K562 (cell line): ENCODE results near the gene MYL9. TPM values are rescaled to one million over a fixed set of nuclear protein-coding genes. Genes with fewer than 3 reads are reported as not detected.

ENCODE experiments used
- ATAC-seq: fragments of 200-7000 bp; cut with Tn5 transposase; 3 replicates; pipeline ENCODE4 v1.9.1; 2020; ENCODE audit warnings: moderate library complexity
- BruUV-seq: library from RNA; stranded (reverse); fragments of 400-500 nt; replicated peaks from 2 replicates; lab custom pipeline; 2021; lab: Mats Ljungman, UMichigan
- CTCF ChIA-PET: fragments of 300-600 bp; formaldehyde crosslinking; extraction: SDS; loops from one replicate; lab custom pipeline; 2021; ENCODE audit warnings: low intra/inter-chr PET ratio; lab: Yijun Ruan, JAX
- POLR2A ChIA-PET: fragments of 300-600, 350-650 bp; sonication (Branson Sonifier 250); formaldehyde crosslinking; extraction: SDS; loops from one replicate; lab custom pipeline; 2021; ENCODE audit warnings: antibody characterized with exemption, inconsistent platforms; lab: Yijun Ruan, JAX
- DNase-seq, 4 experiments: peaks; one replicate each; pipeline versions ENCODE4 v3.0.0 to v3.0.0-alpha.2; 2011 to 2018; ENCODE audit warnings: low spot score in 3 of 4, mixed read lengths in 3 of 4; ENCODE audit errors: extremely low read depth in 1 of 4
- FAIRE-seq: peaks from 2 replicates; lab custom pipeline; 2011; peaks lifted over from hg19 to GRCh38; lab: Jason Lieb, UNC
- H2AFZ ChIP-seq: 2 replicates; pipeline ENCODE4 v1.6.0; 2011; ENCODE audit warnings: low read depth, low read length, control low read depth, inconsistent platforms
- H3K27ac ChIP-seq: fragments of 200-600 bp; 3 replicates; pipeline ENCODE4 v1.8.0; 2011; ENCODE audit warnings: low read depth, mild to moderate bottlenecking, control low read depth, inconsistent platforms, low read length, moderate library complexity, mixed read lengths; ENCODE audit errors: extremely low read depth
- H3K27me3 ChIP-seq, 2 experiments: fragments of 300-600 bp in 1 of 2; 2 replicates in 1 of 2; 3 replicates in 1 of 2; pipeline versions ENCODE4 v1.6.0 to v1.8.0; 2011; ENCODE audit warnings: inconsistent platforms in 2 of 2, low read length in 2 of 2, mild to moderate bottlenecking in 1 of 2, mixed read lengths in 1 of 2, moderate library complexity in 1 of 2; ENCODE audit not compliant: control insufficient read depth in 2 of 2, insufficient read depth in 2 of 2
- H3K36me3 ChIP-seq: fragments of 300-600 bp; 3 replicates; pipeline ENCODE4 v1.8.0; 2011; ENCODE audit warnings: mild to moderate bottlenecking, low read length, inconsistent platforms; ENCODE audit not compliant: control insufficient read depth, insufficient read depth
- H3K4me1 ChIP-seq, 2 experiments: fragments of 200-600 bp in 1 of 2; replicated peaks in 1 of 2; 2 replicates in 1 of 2; 3 replicates in 1 of 2; pipeline versions ENCODE4 v1.5.1 to v1.8.0; 2011; ENCODE audit warnings: inconsistent platforms in 2 of 2, low read length in 2 of 2, mild to moderate bottlenecking in 1 of 2, mixed read lengths in 1 of 2, moderate library complexity in 1 of 2; ENCODE audit not compliant: control insufficient read depth in 2 of 2, insufficient read depth in 2 of 2
- H3K4me2 ChIP-seq: 2 replicates; pipeline ENCODE4 v1.6.1; 2011; ENCODE audit warnings: low read length, control low read depth, inconsistent platforms, mixed read lengths; ENCODE audit not compliant: insufficient read depth
- H3K4me3 ChIP-seq: fragments of 200-600 bp; sonication (generic), shearing (Covaris generic); 2 replicates; pipeline ENCODE4 v1.5.1; 2016; ENCODE audit warnings: control low read depth, inconsistent platforms
- H3K79me2 ChIP-seq: fragments of 200-600 bp; 3 replicates; pipeline ENCODE4 v1.8.0; 2011; ENCODE audit warnings: low read length, inconsistent platforms; ENCODE audit not compliant: control insufficient read depth, insufficient read depth
- H3K9ac ChIP-seq, 2 experiments: 2 replicates each; pipeline versions ENCODE4 v1.6.0 to v1.6.1; 2011; ENCODE audit warnings: low read depth in 2 of 2, low read length in 2 of 2, control low read depth in 1 of 2, inconsistent platforms in 1 of 2, mild to moderate bottlenecking in 1 of 2, mixed read lengths in 1 of 2; ENCODE audit not compliant: insufficient read depth in 1 of 2
- H3K9me1 ChIP-seq: one replicate; pipeline ENCODE4 v1.6.0; 2011; ENCODE audit warnings: inconsistent platforms, mild to moderate bottlenecking, low read length, moderate library complexity; ENCODE audit not compliant: control insufficient read depth, insufficient read depth
- H3K9me3 ChIP-seq: replicated peaks from 2 replicates; pipeline ENCODE4 v1.5.1; 2011; ENCODE audit warnings: low read depth, low read length, inconsistent platforms; ENCODE audit not compliant: control insufficient read depth, insufficient read depth
- H4K20me1 ChIP-seq: replicated peaks from 2 replicates; pipeline ENCODE4 v1.6.1; 2011; ENCODE audit warnings: low read length, inconsistent platforms, mixed read lengths; ENCODE audit not compliant: control insufficient read depth, insufficient read depth
- FOXK2 ChIP-seq, 2 experiments: fragments of 450-650 bp; IDR thresholded peaks in 1 of 2; conservative IDR thresholded peaks in 1 of 2; 2 replicates each; pipeline ENCODE4 v1.6.1; 2016; ENCODE audit warnings: low read depth in 2 of 2, mild to moderate bottlenecking in 1 of 2
- MNT ChIP-seq, 2 experiments: fragments of 450-650 bp; conservative IDR thresholded peaks; 2 replicates each; pipeline ENCODE4 v1.6.1; 2017; ENCODE audit warnings: mild to moderate bottlenecking in 2 of 2, moderate library complexity in 2 of 2
- NFIC ChIP-seq: fragments of 450-650 bp; IDR thresholded peaks from 2 replicates; pipeline ENCODE4 v1.6.1; 2017; ENCODE audit warnings: mild to moderate bottlenecking, inconsistent platforms
- XRCC3 ChIP-seq: fragments of 450-650 bp; IDR thresholded peaks from 2 replicates; pipeline ENCODE4 v1.6.1; 2017; ENCODE audit warnings: mild to moderate bottlenecking, moderate library complexity
- ZBTB2 ChIP-seq: fragments of 450-650 bp; IDR thresholded peaks from 2 replicates; pipeline ENCODE4 v1.6.1; 2016; ENCODE audit warnings: antibody characterized with exemption
- ZNF830 ChIP-seq: fragments of 250-450 bp; sonication (Bioruptor Pico); IDR thresholded peaks from 2 replicates; pipeline ENCODE4 v1.5.0; 2021; ENCODE audit warnings: mild to moderate bottlenecking
- WGBS: fragments of 100-300 bp; shearing (Covaris generic); methylation state at CpG from one replicate; pipeline ENCODE4 v1.1.6; 2016; ENCODE audit warnings: low coverage, mixed read lengths; ENCODE audit not compliant: insufficient coverage; ENCODE audit errors: missing lambda C conversion rate; 5-methylcytosine and 5-hydroxymethylcytosine counted together
- in situ Hi-C: fragments of 300-500 bp; cut with MboI; formaldehyde crosslinking; loops from 4 replicates; pipeline ENCODE4 v1.15.0; 2018; ENCODE audit warnings: inconsistent platforms, mixed read lengths
- intact Hi-C: fragments of 100-400 bp; cut with micrococcal nuclease; formaldehyde crosslinking; loops from 2 replicates; pipeline ENCODE4 v1.14.2; 2022
- polyA plus RNA-seq, 8 experiments: library from polyadenylated mRNA; depleted of rRNA in 4 of 8; stranded (reverse) in 5 of 8; unstranded in 3 of 8; fragments of >200 nt; fragmentation: Nextera tagmentation in 2 of 8; fragmentation: Illumina TruSeq in 1 of 8; extraction: Ambion mirVana in 2 of 8; extraction: Trizol in 1 of 8; gene quantifications; 2 replicates each; pipeline versions ENCODE4 v1.2.1 to v1.2.3, GENCODE V29; 2011 to 2014; ENCODE audit warnings: inconsistent platforms in 1 of 8, missing spikeins in 1 of 8
- total RNA-seq, 7 experiments: library from RNA; depleted of rRNA in 6 of 7; stranded (reverse); fragments of >200 nt in 6 of 7; fragmentation: Illumina TruSeq in 2 of 7; extraction: Trizol in 2 of 7; gene quantifications; 2 replicates each; pipeline versions ENCODE4 v1.2.1 to v1.2.3, GENCODE V29; 2011 to 2021; ENCODE audit warnings: low replicate concordance in 1 of 7
- TF ChIP-seq, protein P1 (sequence below), 2 experiments: fragments of 450-650 bp in 1 of 2; IDR thresholded peaks; 2 replicates each; pipeline ENCODE4 v1.6.1; 2011 to 2017; ENCODE audit warnings: low read depth in 2 of 2, antibody characterized with exemption in 1 of 2, borderline replicate concordance in 1 of 2, low read length in 1 of 2, mild to moderate bottlenecking in 1 of 2, mixed read lengths in 1 of 2; ENCODE audit not compliant: control insufficient read depth in 1 of 2
- TF ChIP-seq, protein P2 (sequence below): fragments of 250-450 bp; sonication (Bioruptor Pico); IDR thresholded peaks from 2 replicates; pipeline ENCODE4 v1.8.0; 2021; ENCODE audit warnings: moderate library complexity, mild to moderate bottlenecking, inconsistent platforms

Gene MYL9
- total and polyA plus RNA-seq, 9 of the 15 experiments (the other 6 are each of a cell fraction or from before 2014, with no cell fraction given): 0.11 to 3.2 (median 0.81) TPM; not detected in 1

DNA sequence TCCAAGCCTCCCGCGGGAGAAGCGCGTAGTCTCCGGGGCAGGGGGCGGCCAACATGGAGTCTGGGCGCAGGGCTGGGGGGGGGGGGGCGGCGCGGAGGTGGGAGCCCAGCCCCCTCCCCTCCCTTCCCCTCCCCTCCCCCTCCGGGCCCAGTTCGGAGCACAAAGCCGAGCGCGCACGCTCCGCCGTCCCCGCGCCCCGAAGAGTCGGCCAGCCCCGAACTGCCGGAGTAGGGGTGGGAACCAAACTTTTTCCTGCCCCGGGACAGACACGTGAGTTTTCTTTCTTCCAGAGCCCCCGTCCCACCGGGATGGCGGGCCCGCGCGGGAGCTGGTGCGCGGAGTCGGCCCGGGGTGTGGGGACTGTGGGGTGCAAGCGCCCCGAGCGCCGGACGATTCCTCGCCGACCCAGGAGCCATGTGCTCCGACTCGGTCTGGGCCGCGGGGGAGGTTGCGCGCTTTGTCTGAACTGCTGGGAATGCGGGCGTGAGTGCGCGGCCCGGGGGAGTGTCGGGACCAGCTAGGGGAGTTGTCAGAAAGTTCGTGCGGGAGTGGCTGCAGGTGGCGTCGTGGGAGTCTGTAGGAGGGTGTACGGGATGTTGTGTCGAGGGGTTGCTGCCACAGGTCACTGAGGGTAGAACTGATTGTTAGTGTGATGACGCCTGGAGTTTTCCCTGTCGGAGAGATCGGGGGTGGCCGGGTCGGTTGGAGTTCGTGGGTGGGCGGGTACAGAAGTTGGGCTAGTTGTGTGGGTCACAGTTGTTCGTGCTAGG, 33.2 kb downstream of the MYL9 start:
- WGBS: under 1% methylated on average over 53 of the region's 69 CpGs
- Histone ChIP-seq H3K4me3 (peak overlapping the region; percentile 80), H3K4me1 (peaks cover 39 to 49% of the 10 kb centered on the region in 2 experiments), H3K9me1 (peaks cover 3% of the 10 kb centered on the region), H3K9me3 (no peaks in the 10 kb centered on the region), H3K4me2 (peak overlapping the region; percentile 64), H3K9ac (peak overlapping the region; percentile 80 to 95), H2AFZ (peak overlapping the region; percentile 69), H3K36me3 (peaks cover 28% of the 10 kb centered on the region; the same call in 2 of the 3 replicates), H3K27ac (peak overlapping the region; percentile 92), H4K20me1 (peaks cover 9% of the 10 kb centered on the region), H3K79me2 (peaks cover 43% of the 10 kb centered on the region), H3K27me3 (no peaks in the 10 kb centered on the region)
- BruUV-seq: no TSS peak
- DNase-seq: peak; percentile 71 to 80 (median 76)
- in situ Hi-C loops (no loop called here), intact Hi-C loops (loop anchor here (5.0 kb wide), 1 partner anchor 378 kb away; the partner anchor contains the start of gene SAMHD1)
- peak; percentile 82 for FAIRE-seq
- peak; percentile 63 for ATAC-seq
- ChIA-PET POLR2A (interaction anchor here (0.5 to 1.1 kb wide), 4 partner anchors 14 to 460 kb away, joined by 3 to 4 read pairs (median 3); no protein-coding TSS in a partner anchor), CTCF (interaction anchor here (1.4 kb wide), 1 partner anchor 18 kb away, joined by 3 read pairs; no protein-coding TSS in a partner anchor)
- TF ChIP-seq NFIC (no peak), XRCC3 (no peak), ZNF830 (CRISPR knock-in tag) (no peak), FOXK2 (conservative IDR thresholded peaks at IDR 0.05 in 1 of 2, IDR thresholded peaks at IDR 0.05 in 1 of 2; ENCODE audit: low read depth in 2 of 2) (0 out of 4 replicates have a peak, but pooled peaks of 1 of the 2 experiments have one; percentile 35), MNT (conservative IDR thresholded peaks at IDR 0.05) (peak; percentile 84 to 87), ZBTB2 (peak; percentile 78)
- TF ChIP-seq, protein P1, sequence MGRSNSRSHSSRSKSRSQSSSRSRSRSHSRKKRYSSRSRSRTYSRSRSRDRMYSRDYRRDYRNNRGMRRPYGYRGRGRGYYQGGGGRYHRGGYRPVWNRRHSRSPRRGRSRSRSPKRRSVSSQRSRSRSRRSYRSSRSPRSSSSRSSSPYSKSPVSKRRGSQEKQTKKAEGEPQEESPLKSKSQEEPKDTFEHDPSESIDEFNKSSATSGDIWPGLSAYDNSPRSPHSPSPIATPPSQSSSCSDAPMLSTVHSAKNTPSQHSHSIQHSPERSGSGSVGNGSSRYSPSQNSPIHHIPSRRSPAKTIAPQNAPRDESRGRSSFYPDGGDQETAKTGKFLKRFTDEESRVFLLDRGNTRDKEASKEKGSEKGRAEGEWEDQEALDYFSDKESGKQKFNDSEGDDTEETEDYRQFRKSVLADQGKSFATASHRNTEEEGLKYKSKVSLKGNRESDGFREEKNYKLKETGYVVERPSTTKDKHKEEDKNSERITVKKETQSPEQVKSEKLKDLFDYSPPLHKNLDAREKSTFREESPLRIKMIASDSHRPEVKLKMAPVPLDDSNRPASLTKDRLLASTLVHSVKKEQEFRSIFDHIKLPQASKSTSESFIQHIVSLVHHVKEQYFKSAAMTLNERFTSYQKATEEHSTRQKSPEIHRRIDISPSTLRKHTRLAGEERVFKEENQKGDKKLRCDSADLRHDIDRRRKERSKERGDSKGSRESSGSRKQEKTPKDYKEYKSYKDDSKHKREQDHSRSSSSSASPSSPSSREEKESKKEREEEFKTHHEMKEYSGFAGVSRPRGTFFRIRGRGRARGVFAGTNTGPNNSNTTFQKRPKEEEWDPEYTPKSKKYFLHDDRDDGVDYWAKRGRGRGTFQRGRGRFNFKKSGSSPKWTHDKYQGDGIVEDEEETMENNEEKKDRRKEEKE (IDR thresholded peaks at IDR 0.05; ENCODE audit: borderline replicate concordance in 1 of 2, control insufficient read depth in 1 of 2, low read depth in 2 of 2, low read length in 1 of 2): no peak
- TF ChIP-seq, protein P2, sequence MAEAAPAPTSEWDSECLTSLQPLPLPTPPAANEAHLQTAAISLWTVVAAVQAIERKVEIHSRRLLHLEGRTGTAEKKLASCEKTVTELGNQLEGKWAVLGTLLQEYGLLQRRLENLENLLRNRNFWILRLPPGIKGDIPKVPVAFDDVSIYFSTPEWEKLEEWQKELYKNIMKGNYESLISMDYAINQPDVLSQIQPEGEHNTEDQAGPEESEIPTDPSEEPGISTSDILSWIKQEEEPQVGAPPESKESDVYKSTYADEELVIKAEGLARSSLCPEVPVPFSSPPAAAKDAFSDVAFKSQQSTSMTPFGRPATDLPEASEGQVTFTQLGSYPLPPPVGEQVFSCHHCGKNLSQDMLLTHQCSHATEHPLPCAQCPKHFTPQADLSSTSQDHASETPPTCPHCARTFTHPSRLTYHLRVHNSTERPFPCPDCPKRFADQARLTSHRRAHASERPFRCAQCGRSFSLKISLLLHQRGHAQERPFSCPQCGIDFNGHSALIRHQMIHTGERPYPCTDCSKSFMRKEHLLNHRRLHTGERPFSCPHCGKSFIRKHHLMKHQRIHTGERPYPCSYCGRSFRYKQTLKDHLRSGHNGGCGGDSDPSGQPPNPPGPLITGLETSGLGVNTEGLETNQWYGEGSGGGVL (CRISPR knock-in tag): no peak
